Measurements from ENCODE around the gene KRTAP1-1. TPM values are rescaled to one million over a fixed set of nuclear protein-coding genes. Genes with fewer than 3 reads are reported as not detected.

KRTAP1-1 gene
- total and polyA plus RNA-seq, 2 of the 4 experiments (the other 2 are of a cell fraction) = 0.90 to 1.2 TPM

DNA sequence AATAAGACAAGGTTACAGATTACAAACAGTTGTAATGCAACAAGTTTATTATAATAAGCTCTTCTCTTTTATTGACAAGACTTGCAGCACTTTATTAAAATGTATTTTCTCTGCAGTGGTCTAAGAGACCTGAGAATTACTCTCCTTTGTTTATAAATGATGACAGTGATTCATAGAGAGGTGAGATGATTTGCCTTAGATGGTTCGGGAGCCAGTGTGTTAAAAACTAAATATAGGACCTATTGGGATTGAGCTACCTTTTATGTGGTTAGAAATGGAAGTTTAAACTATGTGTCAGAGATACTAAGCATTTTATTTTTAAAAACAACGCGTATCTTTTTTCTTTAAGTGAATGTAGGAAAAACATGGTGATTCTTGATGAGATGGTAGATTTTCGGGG, 44.4 kb downstream of the KRTAP1-1 start:
- Histone ChIP-seq H3K27ac (ENCODE audit: insufficient read depth, low read length) (no peak overlapping the region), H3K9me3 (ENCODE audit: control insufficient read depth, insufficient read depth, low read length) (no peaks in the 10 kb centered on the region), H3K79me1 (ENCODE audit: low read depth in 1 of 2, low read length in 2 of 2) (no peaks in the 10 kb centered on the region), H3K56ac (ENCODE audit: extremely low read depth, insufficient read depth, low read length) (no peak overlapping the region), H2BK15ac (ENCODE audit: low read depth, low read length) (no peak overlapping the region), H4K5ac (ENCODE audit: low read depth, low read length) (no peak overlapping the region), H3K23ac (ENCODE audit: low read depth, low read length) (no peak overlapping the region), H3K18ac (ENCODE audit: low read depth, low read length) (no peak overlapping the region), H2AK9ac (replicated peaks; ENCODE audit: low read depth, low read length, poor library complexity) (no peak overlapping the region), H3K4me3 (ENCODE audit: insufficient read depth, low read depth, low read length) (no peak overlapping the region), H2BK120ac (ENCODE audit: low read depth, low read length) (no peak overlapping the region), H2AFZ (replicated peaks; ENCODE audit: low read length, poor library complexity) (no peak overlapping the region), H4K8ac (ENCODE audit: low read depth in 2 of 2, low read length in 2 of 2) (no peak overlapping the region), H3K4ac (ENCODE audit: low read depth, low read length) (no peak overlapping the region), H3K14ac (replicated peaks; ENCODE audit: low read depth, low read length) (no peak overlapping the region), H3K4me2 (ENCODE audit: low read depth, low read length) (no peak overlapping the region), H3K9me1 (ENCODE audit: insufficient read depth, low read length) (no peaks in the 10 kb centered on the region), H3K4me1 (ENCODE audit: control insufficient read depth, insufficient read depth, low read length) (no peaks in the 10 kb centered on the region), H3K36me3 (ENCODE audit: control insufficient read depth, insufficient read depth, low read length) (no peaks in the 10 kb centered on the region), H2AK5ac (ENCODE audit: low read depth, low read length) (no peak overlapping the region), H3K9ac (ENCODE audit: low read depth, low read length) (no peak overlapping the region), H4K20me1 (ENCODE audit: insufficient read depth, low read length) (no peaks in the 10 kb centered on the region), H2BK5ac (ENCODE audit: low read depth, low read length, poor library complexity, severe bottlenecking) (no peak overlapping the region), H2BK20ac (ENCODE audit: low read depth, low read length) (no peak overlapping the region), H3K27me3 (ENCODE audit: control insufficient read depth, insufficient read depth, low read length) (no peaks in the 10 kb centered on the region), H4K91ac (ENCODE audit: insufficient read depth, low read depth, low read length) (no peak overlapping the region)
- ChIA-PET POLR2A (ENCODE audit: unreplicated experiment) (no interaction called here), CTCF (no interaction called here)
- dilution Hi-C loops (cut with HindIII; ENCODE audit: low sequenced_read_pairs, unreplicated experiment) = no loop called here
- no peak for DNase-seq
- in situ Hi-C loops (cut with MboI; ENCODE audit: low sequenced_read_pairs) = no loop called here
- intact Hi-C loops (cut with micrococcal nuclease) = no loop called here
- no peak for ATAC-seq (ENCODE audit: low read depth)
- TF ChIP-seq MXI1 (IDR thresholded peaks at IDR 0.05; ENCODE audit: borderline replicate concordance, low read depth, low read length) (no peak), NFE2L2 (IDR thresholded peaks at IDR 0.05; ENCODE audit: low read depth, low read length) (no peak), RFX5 (IDR thresholded peaks at IDR 0.05; ENCODE audit: low read depth, low read length) (no peak), MAZ (IDR thresholded peaks at IDR 0.05; ENCODE audit: borderline replicate concordance, low read depth, low read length) (no peak), CEBPB (IDR thresholded peaks at IDR 0.05; ENCODE audit: low read depth, low read length) (no peak), MAFK (IDR thresholded peaks at IDR 0.05; ENCODE audit: low read depth, low read length) (no peak), POLR2A (IDR thresholded peaks at IDR 0.05; ENCODE audit: low read depth, low read length) (no peak)
- no CpG with 5 or more reads among the region's 4 CpGs for WGBS, 2 experiments (ENCODE audit: extremely low coverage in 2 of 2, insufficient read length in 1 of 2)
- no TSS peak for BruUV-seq (replicated peaks)
